RPMI8226 (cell line): ENCODE measurements around the gene ARV1.

Experiments used
- DNase-seq: peaks from one replicate; pipeline ENCODE4 v3.0.0-alpha.2; 2015

The ARV1 gene

DNA sequence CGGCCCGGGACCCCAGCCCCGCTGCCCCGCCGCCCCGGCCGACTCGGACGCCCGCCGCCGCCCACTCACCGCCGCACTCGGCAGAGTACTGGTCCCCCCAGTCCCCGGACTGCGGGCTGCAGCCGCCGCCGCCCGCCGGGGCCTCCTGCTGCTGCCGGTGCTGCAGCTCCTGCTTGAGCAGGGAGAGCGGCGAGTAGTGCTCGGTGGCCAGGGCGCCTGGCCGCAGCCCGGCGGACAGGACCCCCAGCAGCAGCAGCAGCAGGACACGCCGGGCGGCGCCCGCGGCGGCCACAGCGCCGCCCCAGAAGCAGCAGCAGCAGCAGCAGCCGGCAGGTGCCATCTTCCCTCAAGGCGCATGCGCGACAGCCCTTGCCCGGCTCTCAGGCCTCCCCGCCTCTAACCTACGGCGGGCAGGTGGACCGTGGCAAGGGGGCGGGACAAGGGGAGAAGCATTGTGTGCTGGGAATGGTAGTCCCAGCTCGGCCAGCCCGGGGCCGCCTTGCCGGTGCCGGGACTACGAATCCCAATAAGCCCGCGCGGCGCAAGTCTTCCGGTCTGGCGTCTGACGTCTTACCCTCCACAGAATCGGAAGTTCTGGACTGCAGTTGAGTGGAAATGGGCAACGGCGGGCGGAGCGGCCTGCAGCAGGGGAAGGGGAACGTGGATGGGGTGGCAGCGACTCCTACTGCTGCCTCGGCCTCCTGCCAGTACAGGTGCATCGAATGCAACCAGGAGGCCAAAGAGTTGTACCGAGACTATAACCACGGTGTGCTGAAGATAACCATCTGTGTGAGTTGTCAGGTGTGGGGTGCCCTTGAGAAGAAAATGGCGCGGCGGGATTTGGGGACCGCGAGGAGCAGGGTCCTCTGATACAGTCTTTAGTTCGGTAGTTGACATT is at the start of gene ARV1, which contains the start of gene TTC13:
Gene ARV1 (plus strand): TSS at position 604 of the 898 bp plus-strand sequence. CDS start 12 bp downstream, at position 616.
Gene TTC13 (minus strand): TSS at position 371 of the 898 bp plus-strand sequence. CDS start 31 bp downstream, at position 340.
- peak; percentile 100 for DNase-seq

- DNase-seq, result no peak
Observed at GRCh38 chr1:230930986-230931385, 47.9 kb upstream of the ARV1 start.

DNA sequence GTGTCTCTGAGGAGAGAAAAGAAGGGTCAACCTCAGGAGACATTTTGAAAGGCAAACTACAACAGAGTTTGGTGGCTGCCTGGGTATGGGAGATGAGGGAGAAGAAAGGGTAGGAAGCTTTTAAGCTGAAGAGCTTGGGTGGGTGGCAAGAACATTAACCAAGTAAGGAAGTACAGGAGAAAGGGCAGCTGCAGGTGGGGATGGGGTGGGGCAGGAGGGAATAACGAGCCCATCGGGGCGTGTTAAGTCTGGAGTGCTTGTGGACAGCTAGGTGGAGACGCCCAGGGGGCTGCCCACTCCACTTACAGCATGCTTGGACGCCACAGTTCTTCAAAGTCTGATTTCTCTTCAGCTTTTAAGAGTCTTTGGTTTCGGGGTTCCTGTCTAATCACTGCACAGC is 43.0 kb upstream of the ARV1 start:
- DNase-seq, result no peak

DNA sequence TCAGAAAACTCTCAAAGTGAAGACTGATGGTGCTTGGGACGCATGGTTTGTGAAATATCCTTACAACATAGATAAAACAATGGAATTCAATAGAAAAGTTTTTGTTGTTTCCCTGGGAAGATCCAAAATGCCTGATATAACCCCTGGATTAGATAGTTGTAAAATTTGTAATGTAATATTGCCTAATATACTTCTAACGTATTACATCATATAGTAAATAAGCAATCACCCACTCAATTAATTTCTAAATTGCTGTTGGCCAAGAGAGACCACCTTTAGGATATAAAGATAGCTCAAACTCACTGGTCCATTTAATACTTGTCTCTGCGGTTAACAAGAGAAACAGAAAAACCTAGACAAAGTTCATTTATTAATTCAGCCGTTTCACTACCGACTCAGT is 42.4 kb upstream of the ARV1 start:
- DNase-seq, result no peak

- DNase-seq, result no peak
Observed at GRCh38 chr1:230937371-230937770, 41.5 kb upstream of the ARV1 start.

GRCh38 chr1:230938924-230939368 is 39.9 kb upstream of the ARV1 start:
- no peak for DNase-seq

- no peak for DNase-seq
Observed at GRCh38 chr1:230939806-230940489, 38.9 kb upstream of the ARV1 start.

- DNase-seq, result no peak
Observed at GRCh38 chr1:230940848-230941247, 38.0 kb upstream of the ARV1 start.

DNA sequence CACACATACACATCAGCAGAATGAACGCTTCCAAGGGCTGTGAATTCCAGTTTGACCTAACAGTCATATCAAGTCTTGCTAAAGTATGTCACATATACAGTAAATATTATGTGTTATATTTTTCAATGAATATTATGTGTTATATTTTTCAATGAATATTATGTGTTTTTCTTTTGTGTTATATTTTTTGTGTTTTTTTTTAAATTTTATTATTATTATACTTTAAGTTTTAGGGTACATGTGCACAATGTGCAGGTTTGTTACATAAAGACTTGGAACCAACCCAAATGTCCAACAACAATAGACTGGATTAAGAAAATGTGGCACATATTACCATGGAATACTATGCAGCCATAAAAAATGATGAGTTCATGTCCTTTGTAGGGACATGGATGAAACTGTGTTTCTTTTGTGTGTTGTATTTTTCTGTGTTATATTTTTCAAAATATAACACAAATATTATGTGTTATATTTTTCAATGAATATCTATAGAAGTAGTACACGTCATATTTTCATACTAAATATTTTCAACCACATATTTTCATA is 35.8 kb upstream of the ARV1 start:
- DNase-seq, result no peak

- DNase-seq, result no peak
Observed at GRCh38 chr1:230948301-230948700, 30.6 kb upstream of the ARV1 start.

GRCh38 chr1:230948903-230949302 is 30.0 kb upstream of the ARV1 start:
- no peak for DNase-seq

- no peak for DNase-seq
Observed at GRCh38 chr1:230950404-230950803, 28.5 kb upstream of the ARV1 start.

DNA sequence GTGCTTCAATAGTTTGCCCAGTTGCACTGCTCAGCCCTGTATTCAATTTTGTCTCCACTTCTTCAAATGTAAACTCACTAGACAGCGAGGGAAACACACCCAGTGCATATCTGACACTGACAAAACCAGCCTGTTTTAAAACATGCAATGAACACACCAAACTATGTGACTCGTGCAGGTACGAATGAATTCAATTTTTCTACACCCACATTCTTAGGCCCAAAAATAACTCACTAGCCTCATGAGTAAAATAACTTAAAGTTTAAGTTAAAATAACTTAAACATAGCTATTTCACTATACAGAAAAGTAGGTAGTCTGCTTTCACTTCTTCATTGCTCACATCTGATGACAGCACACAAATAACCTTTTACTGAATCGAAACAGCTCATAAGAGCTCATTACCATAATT is 21.3 kb upstream of the ARV1 start:
- DNase-seq, result no peak

DNA sequence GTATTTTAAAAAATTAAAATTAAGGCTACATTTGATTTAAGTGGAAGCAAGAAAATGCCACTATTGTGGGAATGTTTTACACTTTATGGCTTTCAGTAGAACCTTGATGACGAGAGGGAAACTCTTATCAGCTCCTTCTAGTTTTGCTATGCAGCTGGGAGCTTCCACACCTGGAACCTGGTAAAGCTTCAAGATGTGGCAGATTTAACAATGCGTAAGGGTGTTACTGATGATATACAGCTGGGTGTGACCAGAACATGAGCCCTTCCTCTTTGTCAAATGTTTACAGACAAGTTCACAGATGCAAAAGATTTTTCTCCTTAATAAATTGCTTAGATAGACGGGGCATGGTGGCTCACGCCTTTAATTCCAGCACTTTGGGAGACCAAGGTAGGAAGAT is 20.5 kb upstream of the ARV1 start:
- no peak for DNase-seq

DNA sequence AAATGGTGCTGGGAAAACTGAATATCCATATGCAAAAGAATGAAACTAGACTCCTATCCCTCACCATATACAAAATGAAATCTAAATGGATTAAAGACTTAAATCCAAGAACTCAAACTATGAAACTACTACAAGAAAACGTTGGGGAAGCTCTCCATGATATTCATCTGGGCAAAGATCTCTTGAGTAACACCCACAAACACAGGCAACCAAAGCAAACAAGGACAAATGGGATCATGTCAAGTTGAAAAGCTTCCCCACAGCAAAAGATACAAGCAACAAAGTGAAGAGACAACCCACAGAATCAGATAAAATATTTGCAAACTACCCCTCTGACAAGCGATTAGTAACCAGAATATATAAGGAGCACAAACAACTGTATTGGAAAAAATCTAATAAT is 14.0 kb upstream of the ARV1 start:
- no peak for DNase-seq

- no peak for DNase-seq
Observed at GRCh38 chr1:230965535-230965934, 13.4 kb upstream of the ARV1 start.

DNA sequence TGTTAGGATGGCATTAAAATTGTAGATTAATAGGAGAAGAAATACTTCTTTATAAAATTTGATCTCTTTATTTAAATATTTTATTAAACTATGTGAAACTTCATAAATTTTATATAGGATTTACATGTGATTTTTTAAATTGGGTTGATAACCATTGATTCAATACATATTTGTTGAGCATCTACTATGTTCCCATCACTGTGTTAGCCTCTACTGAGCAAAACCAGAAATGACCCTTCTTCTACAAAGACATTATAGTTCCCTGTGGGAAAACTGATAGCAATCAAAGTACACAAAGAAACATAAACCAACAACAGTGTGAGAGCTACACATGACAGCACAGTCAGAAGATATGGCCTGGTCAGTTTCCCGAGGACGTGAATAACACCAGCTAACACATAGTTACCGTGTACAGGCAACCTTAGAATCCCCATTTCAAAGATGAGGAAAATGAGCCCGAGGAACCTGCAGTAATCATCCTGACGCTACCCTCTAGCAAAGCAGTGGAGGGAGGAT is 12.5 kb upstream of the ARV1 start:
- no peak for DNase-seq

GRCh38 chr1:230970432-230970831 is 8.5 kb upstream of the ARV1 start:
- DNase-seq, result no peak

- no peak for DNase-seq
Observed at GRCh38 chr1:230971771-230972170, 7.1 kb upstream of the ARV1 start.

DNA sequence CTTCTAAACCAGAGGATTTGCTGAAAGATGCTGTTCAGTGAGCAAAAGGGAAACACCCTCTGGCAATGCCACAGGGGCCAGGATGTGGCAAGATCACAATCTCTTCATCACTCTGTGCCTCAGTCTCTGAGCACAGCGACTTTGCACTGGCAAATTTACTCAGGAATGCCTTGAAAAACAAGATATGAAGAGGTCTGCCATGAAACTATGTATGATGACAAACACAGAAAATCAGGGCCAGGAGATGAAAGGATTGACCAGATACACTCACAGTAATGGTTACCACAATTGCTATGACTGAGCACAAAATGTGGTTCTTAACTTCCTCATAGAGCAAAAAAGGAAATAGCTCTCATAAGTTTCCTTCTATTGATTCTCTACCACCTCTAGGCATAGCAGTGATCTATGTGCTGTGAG is 6.0 kb upstream of the ARV1 start:
- DNase-seq, result no peak

DNA sequence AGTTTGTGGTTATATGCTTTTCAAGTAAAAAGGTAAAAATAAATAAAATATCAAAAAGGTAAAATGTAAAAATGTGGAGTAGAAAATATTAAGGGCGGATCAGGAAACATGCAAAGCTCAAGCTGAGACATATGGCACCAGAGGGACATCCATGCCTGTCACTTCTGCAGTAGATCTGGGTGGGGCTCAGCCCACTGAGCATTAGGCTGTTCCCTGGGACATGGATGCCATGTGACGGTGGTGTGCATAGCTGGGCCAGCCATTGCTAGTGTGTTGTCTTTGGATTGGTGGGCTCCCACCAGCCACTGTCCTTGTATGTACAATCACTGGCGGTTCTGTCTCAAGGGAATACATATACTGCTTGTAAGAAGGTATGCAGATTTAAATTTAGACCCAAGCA is 3.3 kb upstream of the ARV1 start:
- DNase-seq, result no peak

- no peak for DNase-seq
Observed at GRCh38 chr1:230976360-230976759, 2.5 kb upstream of the ARV1 start.
